Heart right ventricle (tissue), 16 donors: ENCODE results near the gene SLC37A4. TPM values are rescaled to one million over a fixed set of nuclear protein-coding genes. Genes with fewer than 3 reads are reported as not detected.

Source experiments
- ATAC-seq, 8 donors: fragments of 200-7000 bp; cut with Tn5 transposase; one replicate each; pipeline ENCODE4 v1.9.1; 2020; ENCODE audit warnings: mild to moderate bottlenecking in 8 of 8, moderate library complexity in 8 of 8, moderate number of reproducible peaks in 1 of 8
- DNase-seq, 2 donors: peaks; one replicate each; pipeline ENCODE4 v3.0.0-alpha.2; 2020
- H3K27ac ChIP-seq, 10 donors: fragments of 200-600 bp; sonication (generic) in 2 of 10; one replicate each; pipeline versions ENCODE4 v1.5.0 to v1.8.0; 2020 to 2022; ENCODE audit warnings: mild to moderate bottlenecking in 3 of 10
- H3K27me3 ChIP-seq, 7 donors: fragments of 200-600 bp; one replicate each; pipeline ENCODE4 v1.8.0; 2021 to 2022; ENCODE audit warnings: mild to moderate bottlenecking in 2 of 7
- H3K36me3 ChIP-seq, 9 donors: fragments of 200-600 bp; sonication (generic) in 1 of 9; one replicate each; pipeline versions ENCODE4 v1.5.0 to v1.8.0; 2020 to 2022; ENCODE audit warnings: mild to moderate bottlenecking in 2 of 9
- H3K4me1 ChIP-seq, 9 donors: fragments of 200-600 bp; sonication (generic) in 1 of 9; one replicate each; pipeline versions ENCODE4 v1.5.0 to v1.8.0; 2020 to 2022; ENCODE audit warnings: mild to moderate bottlenecking in 4 of 9
- H3K4me3 ChIP-seq, 10 donors: fragments of 200-600 bp; sonication (generic) in 2 of 10; one replicate each; pipeline versions ENCODE4 v1.5.0 to v1.8.0; 2020 to 2022; ENCODE audit warnings: mild to moderate bottlenecking in 7 of 10, moderate library complexity in 2 of 10
- H3K9me3 ChIP-seq, 11 donors: fragments of 200-600 bp in 10 of 11; sonication (generic) in 2 of 11; one replicate each; pipeline versions ENCODE4 v1.5.0 to v1.8.0; 2013 to 2022; ENCODE audit warnings: mild to moderate bottlenecking in 2 of 11, control low read depth in 1 of 11, moderate library complexity in 1 of 11
- WGBS, 2 donors: extraction: QIAGEN DNeasy Blood & Tissue Kit; methylation state at CpG; one replicate each; pipeline ENCODE4 v1.1.7; 2013; ENCODE audit warnings: inconsistent platforms in 1 of 2; 5-methylcytosine and 5-hydroxymethylcytosine counted together
- intact Hi-C, 10 donors: fragments of 100-400 bp; cut with DNase I; formaldehyde crosslinking; loops; one replicate each; pipeline versions ENCODE4 v1.11.1 to v1.14.2; 2022
- polyA plus RNA-seq, 2 donors: library from polyadenylated mRNA; stranded (reverse); fragments of 200-250 nt; gene quantifications; one replicate each; pipeline ENCODE4 v1.2.3, GENCODE V29; 2013
- total RNA-seq, 10 donors: library from RNA; stranded (reverse); fragmentation: NEBNext Ultra II Directional in 3 of 10; extraction: Animal tissue kit (Norgen Biotek cat#: 25700) in 3 of 10; gene quantifications; one replicate each; pipeline versions ENCODE4 v1.2.1 to v1.2.4, GENCODE V29; 2021 to 2023
- TF ChIP-seq, protein P1 (sequence below), 9 donors: fragments of 200-600 bp; sonication (generic) in 2 of 9; IDR thresholded peaks; one replicate each; pipeline versions ENCODE4 v1.5.0 to v1.8.0; 2021 to 2022; ENCODE audit warnings: antibody characterized with exemption in 9 of 9, mild to moderate bottlenecking in 5 of 9, moderate library complexity in 1 of 9
- donor health status: Arrhythmogenic right ventricular cardiomyopathy.
- donor health status: ischemic (EF 13 %, LVEDD 7.1; RV severe dilation, severe dysfunction).
- donor health status: healthy with polysubstance abuse.
- donor health status: DM: no; HTN: yes; CAD: no.
- donor health status: DM: no; HTN: no; CAD: no.
- donor health status: ischemic (EF 25% LVEDD 6.9; RV normal size, moderate dysfunction).
- donor health status: ischemic (EF 25% LVEDD 5.7; RV mildly dilated, moderate dysfunction).
- donor health status: healthy.
- donor health status: DM: yes; HTN: yes; CAD: no.
- donor health status: Ischemic cardiomyopathy.
- donor health status: ischemic (EF 35%, LVEDD 5.7; RV mildly dilated, moderate dysfunction).
- donor health status: nonischemic (EF 11% LVEDD 7.7; RV severe dilation, severe dysfunction).
- donor health status: DM: yes; HTN: yes; CAD: no.
- donor health status: PGD.
- donor health status: ischemic (EF 29% LVEDD 5.4; RV normal size, mild dysfunction).
- donor health status: nonischemic (EF 23%, LVEDD 6.1; RV moderate dilation, normal function).

The SLC37A4 gene
- total and polyA plus RNA-seq, 12 donors: 3.8 to 12.0 (median 6.9) TPM

DNA sequence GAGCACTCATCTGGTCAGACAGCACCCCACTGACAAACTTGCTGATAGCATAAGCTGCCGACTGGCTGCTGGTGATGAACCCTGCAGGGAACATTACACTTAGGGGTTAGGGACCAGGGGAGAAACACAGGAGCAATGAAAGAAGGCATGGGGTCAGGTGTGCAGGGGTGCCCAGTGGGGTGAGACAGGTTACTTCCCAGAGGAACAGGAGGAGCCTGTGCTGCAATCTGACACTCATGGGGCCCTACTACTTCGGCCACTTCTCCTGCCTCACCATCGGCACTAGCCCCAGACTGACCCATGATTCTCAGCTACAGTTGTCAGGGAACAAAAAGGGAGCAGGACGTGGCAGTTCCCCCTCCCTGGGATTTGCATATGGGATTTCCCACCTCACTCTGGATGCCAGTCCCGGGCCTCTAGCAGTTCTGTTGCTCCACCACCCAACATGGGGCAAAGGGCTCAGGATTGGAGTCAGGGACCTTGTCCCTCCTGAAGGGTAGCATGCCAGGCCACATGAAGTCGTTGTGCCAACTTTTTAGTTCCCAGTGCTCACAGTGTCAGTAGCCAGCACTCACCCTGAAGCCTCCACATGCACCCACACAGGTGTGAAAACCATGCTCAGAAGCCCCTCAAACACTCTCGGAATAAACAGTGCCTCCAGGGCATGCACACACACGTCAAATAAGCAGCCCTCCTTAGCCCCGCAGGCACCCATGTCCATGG lies 2.2 kb downstream of the SLC37A4 start:
- Histone ChIP-seq H3K27ac (peak overlapping the region in 4 of 10 donors; percentile 25 to 86 (median 60)), H3K4me3 (no peak overlapping the region), H3K4me1 (peaks cover 13 to 49% (median 39%) of the 10 kb centered on the region in 9 donors), H3K36me3 (peaks cover 0 to 44% (median 11%) of the 10 kb centered on the region in 9 donors), H3K9me3 (no peaks in the 10 kb centered on the region), H3K27me3 (no peaks in the 10 kb centered on the region)
- TF ChIP-seq, protein P1, sequence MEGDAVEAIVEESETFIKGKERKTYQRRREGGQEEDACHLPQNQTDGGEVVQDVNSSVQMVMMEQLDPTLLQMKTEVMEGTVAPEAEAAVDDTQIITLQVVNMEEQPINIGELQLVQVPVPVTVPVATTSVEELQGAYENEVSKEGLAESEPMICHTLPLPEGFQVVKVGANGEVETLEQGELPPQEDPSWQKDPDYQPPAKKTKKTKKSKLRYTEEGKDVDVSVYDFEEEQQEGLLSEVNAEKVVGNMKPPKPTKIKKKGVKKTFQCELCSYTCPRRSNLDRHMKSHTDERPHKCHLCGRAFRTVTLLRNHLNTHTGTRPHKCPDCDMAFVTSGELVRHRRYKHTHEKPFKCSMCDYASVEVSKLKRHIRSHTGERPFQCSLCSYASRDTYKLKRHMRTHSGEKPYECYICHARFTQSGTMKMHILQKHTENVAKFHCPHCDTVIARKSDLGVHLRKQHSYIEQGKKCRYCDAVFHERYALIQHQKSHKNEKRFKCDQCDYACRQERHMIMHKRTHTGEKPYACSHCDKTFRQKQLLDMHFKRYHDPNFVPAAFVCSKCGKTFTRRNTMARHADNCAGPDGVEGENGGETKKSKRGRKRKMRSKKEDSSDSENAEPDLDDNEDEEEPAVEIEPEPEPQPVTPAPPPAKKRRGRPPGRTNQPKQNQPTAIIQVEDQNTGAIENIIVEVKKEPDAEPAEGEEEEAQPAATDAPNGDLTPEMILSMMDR (IDR thresholded peaks at IDR 0.05): no peak
- intact Hi-C loops: no loop called here
- no peak for DNase-seq
- ATAC-seq: no peak
- WGBS, 2 donors: 81 to 83% methylated on average over 9 of the region's 9 CpGs

DNA sequence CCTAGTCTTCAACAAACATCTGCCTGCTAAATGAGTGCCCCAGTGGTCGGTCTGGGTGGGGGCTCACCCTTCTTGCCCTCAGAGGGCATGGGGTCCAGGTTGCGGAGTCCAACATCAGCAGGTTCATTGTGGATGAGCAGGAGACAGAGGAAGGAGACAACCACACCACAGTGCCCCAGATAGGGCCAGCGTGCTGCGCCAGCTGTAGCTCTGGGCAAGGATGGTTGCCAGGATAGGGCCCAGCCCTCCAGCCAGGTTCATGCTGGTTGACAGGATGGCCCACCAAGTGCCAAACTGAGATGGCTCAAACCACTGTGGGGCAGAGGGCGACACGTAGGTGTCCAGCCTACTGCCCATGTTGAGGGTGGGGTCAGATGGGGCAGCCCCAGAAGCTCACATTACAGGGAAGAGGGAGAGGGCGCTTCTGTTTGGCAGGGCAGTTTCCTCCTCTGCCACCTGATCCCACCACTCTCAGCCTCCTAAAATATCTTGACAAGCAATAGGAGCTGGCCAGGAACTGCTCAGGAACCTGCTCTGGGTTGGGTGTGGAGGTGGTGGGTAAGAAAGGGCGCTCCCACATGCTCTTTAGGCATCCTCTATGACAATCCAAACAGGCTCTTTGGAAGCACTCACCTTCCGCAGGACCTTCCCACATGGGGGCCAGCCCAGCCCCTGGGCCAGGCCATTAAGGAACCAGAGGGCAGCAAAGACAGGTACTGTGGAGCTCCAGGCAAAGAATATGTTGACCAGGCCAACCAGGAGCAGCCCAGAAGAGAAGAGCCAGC lies 2.9 kb downstream of the SLC37A4 start:
- no peaks in the 10 kb centered on the region for H3K9me3 ChIP-seq
- ATAC-seq: no peak
- no peak overlapping the region for H3K27ac ChIP-seq
- intact Hi-C loops: no loop called here
- H3K27me3 ChIP-seq: no peaks in the 10 kb centered on the region
- TF ChIP-seq, protein P1 (IDR thresholded peaks at IDR 0.05): no peak
- H3K36me3 ChIP-seq: peaks cover 0 to 52% (median 11%) of the 10 kb centered on the region in 9 donors
- H3K4me3 ChIP-seq: no peak overlapping the region
- H3K4me1 ChIP-seq: peaks cover 13 to 49% (median 39%) of the 10 kb centered on the region in 9 donors
- 94 to 98% methylated on average over 9 of the region's 9 CpGs for WGBS, 2 donors
- DNase-seq: no peak

DNA sequence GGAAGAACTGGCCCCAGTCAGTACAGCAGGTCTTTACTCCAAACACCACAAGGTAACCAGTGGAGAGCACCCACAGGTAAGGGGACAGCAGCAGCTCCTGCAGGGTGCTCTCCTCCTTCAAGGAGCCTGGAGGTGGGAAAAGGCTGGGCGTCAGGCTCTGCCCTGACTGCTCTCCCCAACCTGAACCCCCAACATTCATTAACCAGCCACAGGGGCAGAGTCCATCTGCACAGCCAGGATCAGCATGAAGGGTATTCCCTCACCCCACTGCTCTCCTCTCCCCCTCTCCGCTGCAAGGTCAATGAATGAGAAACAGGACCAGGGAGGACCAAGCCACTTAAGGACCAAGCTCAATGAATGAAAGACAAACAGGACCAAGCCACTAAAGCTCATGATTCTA lies 3.7 kb downstream of the SLC37A4 start:
- intact Hi-C loops: no loop called here
- no peak for ATAC-seq
- WGBS, 2 donors: 96 to 98% methylated on average over 2 of the region's 2 CpGs

More for the DNA sequence above, 3.7 kb downstream of the SLC37A4 start:
- H3K27me3 ChIP-seq: no peaks in the 10 kb centered on the region
- no peaks in the 10 kb centered on the region for H3K9me3 ChIP-seq
- no peak overlapping the region for H3K27ac ChIP-seq
- no peak for DNase-seq
- TF ChIP-seq, protein P1 (IDR thresholded peaks at IDR 0.05): no peak
- no peak overlapping the region for H3K4me3 ChIP-seq
- H3K36me3 ChIP-seq: peaks cover 0 to 60% (median 18%) of the 10 kb centered on the region in 9 donors
- peaks cover 13 to 49% (median 39%) of the 10 kb centered on the region in 9 donors for H3K4me1 ChIP-seq
